A549 treated with Mapracorat at 1 μM for 4 hours (cell line): ENCODE results near the gene TOR4A. TPM values are rescaled to one million over a fixed set of nuclear protein-coding genes. Genes with fewer than 3 reads are reported as not detected.

Experiments used
- total RNA-seq: library from RNA; stranded (reverse); fragments of 200-300 nt; extraction: Qiagen RNA extraction; gene quantifications from 5 replicates; pipeline ENCODE4 v1.2.3, GENCODE V29; 2022

TOR4A gene
- total RNA-seq, result 17.1 to 29.0 TPM (median 26.7 TPM) in 5 replicates

DNA sequence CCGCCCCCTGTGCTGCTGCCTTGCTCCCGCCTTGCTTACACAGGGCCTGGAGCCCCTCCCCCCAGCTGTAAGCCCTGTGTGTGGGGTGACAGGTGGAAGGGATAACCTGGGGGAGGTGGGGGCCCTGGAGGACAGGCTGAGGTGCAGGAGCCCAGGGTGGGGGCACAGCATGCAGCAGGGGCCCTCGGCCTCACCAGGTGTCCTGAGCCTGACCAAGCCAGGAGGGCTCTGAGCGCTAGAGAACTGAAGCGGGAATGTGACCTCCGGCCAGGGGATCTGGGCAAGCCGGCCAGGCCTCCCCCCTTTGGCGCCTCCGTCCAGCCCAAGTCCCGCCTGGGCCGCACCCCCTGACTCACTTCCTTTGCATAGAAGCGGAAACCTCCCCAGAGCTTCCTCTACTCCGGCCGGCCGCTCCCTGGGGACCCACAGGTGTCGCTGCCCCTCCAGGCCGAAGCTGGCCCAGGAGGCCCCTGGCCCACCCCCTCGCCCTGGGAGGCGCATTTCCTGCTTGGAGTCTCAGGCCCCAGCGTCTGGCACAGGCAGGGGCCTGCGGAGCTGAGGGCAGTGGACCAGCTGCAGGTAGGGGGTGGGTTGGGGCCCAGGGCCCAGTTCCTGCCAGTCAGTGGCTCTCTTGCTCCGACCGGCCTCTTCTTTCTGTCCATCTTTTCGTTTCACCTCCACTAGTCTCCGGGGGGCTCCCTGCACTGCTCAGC, at the start of gene TOR4A:
Gene TOR4A (plus strand): TSS at position 398 of the 713 bp plus-strand sequence. CDS start 964 bp downstream, outside the sequence.

DNA sequence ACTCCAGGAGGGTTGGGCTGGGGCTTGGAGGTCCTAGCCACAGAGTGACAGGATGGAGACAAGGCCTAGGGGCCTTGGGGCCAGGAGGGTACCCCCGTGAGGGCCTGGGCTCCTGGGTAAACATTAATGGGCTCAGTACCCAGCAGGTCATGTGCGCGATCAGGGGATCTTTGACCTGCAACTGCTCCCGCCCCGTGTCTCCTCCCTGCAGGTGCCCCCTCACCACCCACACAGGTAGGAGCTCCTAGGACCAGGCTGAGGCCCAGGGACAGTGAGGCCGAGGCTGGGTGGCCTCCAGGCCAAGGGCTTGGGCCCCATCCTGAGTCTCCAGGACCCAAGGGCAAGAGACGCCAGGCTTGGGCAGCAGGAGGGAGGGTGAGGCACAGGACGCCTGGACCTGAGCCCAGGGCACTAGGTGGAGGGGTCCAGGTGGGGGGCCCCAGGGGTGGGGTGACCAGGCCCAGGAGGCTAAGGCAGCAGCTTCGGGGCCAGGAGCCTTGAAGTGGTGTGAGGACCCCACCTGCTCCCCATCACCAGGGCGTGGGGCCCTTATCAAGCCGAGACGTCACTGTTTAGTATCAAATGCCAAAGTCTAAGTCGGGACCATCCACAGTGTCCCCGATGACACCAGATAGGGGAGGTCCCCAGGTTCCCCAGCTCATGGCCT, 46.7 kb upstream of the TOR4A start, which contains the start of gene SLC34A3:
Gene SLC34A3 (plus strand): TSS at position 197 of the 667 bp plus-strand sequence. CDS start 802 bp downstream, outside the sequence.

DNA sequence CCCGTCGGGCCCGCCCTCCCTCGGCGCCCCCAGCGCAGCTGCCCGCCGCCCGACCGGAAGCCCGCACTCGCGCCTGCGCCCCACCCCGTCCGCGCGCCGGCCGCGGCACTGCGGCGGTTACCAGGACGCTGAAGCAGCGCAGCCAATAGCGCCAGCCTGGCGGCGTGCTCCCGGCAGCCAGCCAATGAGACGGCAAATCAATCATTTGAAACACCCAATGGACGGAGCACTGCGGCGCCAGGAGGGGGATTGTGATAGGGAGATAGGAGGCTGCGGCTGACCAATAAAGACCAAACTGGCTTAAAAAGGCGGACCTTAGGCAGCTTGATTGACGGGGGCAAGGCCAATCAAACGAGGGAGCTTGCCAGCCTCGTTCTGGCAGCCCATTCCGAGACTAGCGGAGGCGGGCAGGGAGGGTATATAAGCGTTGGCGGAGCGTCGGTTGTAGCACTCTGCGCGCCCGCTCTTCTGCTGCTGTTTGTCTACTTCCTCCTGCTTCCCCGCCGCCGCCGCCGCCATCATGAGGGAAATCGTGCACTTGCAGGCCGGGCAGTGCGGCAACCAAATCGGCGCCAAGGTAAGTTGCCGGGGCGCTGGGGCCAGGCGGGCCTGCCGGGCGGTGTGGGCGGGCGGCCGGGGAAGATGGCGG, 36.6 kb upstream of the TOR4A start, which contains the start of gene TUBB4B:
Gene TUBB4B (plus strand): TSS at position 447 of the 649 bp plus-strand sequence. CDS start 74 bp downstream, at position 521.

DNA sequence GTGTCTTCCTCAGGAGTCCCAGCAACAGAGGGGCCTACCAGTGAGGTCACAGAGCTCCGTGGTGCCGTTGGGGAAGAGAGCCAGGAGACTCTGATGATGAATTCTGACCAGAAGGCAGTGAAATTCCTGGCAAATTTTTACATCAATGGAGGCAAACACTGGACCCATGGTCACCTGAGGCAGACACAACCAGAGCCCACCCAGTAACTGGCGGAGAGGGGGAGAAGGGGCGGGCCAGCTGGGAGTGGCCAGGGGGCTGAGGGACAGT, 26.4 kb upstream of the TOR4A start, which contains the start of gene STPG3:
Gene STPG3 (plus strand): TSS at position 93 of the 268 bp plus-strand sequence. CDS start 1 bp downstream, at position 94.

DNA sequence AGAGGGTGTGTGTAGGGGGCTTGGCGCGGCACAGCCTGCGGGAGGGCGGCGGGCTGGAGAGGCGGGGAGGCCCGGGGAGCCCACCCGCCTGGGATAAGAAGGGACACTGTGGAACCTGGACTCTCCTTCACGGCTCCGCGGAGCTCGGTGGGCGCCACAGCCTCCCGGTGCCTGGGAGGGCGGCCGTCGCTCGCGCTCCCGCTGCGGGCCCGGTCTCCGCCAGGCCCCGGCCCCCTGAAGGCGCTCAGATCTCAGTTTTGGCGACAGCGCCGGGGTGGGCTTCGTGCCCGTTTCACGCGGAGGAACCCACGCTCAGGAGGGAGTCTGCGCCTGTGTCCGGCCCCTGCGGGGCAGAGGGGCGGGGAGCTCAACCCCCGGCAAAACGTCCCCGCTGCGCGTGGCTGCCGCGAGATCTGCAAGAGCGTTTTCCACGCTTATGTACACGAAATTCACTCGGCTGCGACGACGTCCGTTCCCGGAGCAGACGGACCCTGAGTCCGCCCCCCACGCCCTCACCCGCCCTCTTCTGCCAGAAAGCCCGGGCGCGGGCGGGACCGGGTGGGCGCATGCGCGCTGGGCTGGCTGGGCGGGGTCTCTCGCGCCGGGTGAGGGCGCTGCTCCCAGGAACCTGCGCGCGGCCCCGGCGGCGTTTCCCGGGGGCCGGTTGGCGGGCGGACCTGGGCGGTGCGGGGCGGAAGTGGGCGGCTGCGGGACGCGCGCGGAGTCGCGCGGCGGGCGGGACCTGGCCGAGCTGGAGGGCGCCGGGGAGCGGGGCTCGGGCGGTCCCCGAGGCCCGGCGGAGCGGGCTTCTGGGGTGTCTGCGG, 22.7 kb upstream of the TOR4A start, which contains the start of gene NELFB:
Gene NELFB (plus strand): TSS at position 704 of the 824 bp plus-strand sequence.

DNA sequence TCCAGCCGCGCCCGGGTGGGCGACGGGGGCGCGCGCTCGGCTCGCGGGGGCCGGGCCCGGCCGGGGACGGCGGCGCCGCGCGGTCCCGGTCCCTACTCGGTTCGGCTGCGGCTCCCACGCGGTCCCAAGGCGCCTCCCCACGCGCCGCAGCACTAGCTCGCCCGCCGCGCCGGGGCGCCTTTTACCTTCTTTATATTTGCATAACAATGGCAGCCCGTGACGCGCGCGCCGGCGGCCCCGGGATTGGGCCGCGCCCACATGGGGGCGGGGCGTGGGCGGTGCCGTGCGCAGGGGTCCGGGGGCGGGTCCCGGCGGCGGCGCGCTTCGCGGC, 24.6 kb downstream of the TOR4A start, which contains the start of gene NRARP:
Gene NRARP (minus strand): TSS at position 154 of the 331 bp plus-strand sequence. CDS start 343 bp downstream, outside the sequence.

Other genes with a start within 250 kb of the TOR4A start
- 19.0 to 29.4 TPM (median 26.7 TPM) in 5 replicates for gene ABCA2, start 249.5 kb upstream of the TOR4A start, total RNA-seq
- 0.05 to 0.07 TPM (median 0.06 TPM) in 4 of 5 replicates, not detected in the other for gene FUT7, start 245.6 kb upstream of the TOR4A start, total RNA-seq
- 40.8 to 96.8 TPM (median 80.5 TPM) in 5 replicates for gene NPDC1, start 231.5 kb upstream of the TOR4A start, total RNA-seq
- 2.2 to 2.9 TPM (median 2.4 TPM) in 5 replicates for gene ENTPD2, start 223.7 kb upstream of the TOR4A start, total RNA-seq
- gene SAPCD2, start 207.2 kb upstream of the TOR4A start, total RNA-seq, result 13.5 to 26.0 TPM (median 23.9 TPM) in 5 replicates
- 9.3 to 16.6 TPM (median 12.2 TPM) in 5 replicates for gene UAP1L1, start 200.2 kb upstream of the TOR4A start, total RNA-seq
- 40.2 to 53.2 TPM (median 51.7 TPM) in 5 replicates for gene MAN1B1, start 190.7 kb upstream of the TOR4A start, total RNA-seq
- 66.6 to 132 TPM (median 125 TPM) in 5 replicates for gene DPP7, start 163.0 kb upstream of the TOR4A start, total RNA-seq
- gene GRIN1, start 138.6 kb upstream of the TOR4A start, total RNA-seq, result 0.20 to 0.71 TPM (median 0.53 TPM) in 5 replicates
- gene LRRC26, start 107.7 kb upstream of the TOR4A start, total RNA-seq, result 0.59 to 2.0 TPM (median 1.8 TPM) in 5 replicates
- not detected in 5 replicates for gene TMEM210, start 105.7 kb upstream of the TOR4A start, total RNA-seq
- gene ANAPC2, start 89.2 kb upstream of the TOR4A start, total RNA-seq, result 23.4 to 36.8 TPM (median 34.5 TPM) in 5 replicates
- gene SSNA1, start 89.0 kb upstream of the TOR4A start, total RNA-seq, result 103 to 151 TPM (median 139 TPM) in 5 replicates
- 6.0 to 10.8 TPM (median 10.2 TPM) in 5 replicates for gene TPRN, start 77.0 kb upstream of the TOR4A start, total RNA-seq
- 33.8 to 47.5 TPM (median 45.4 TPM) in 5 replicates for gene TMEM203, start 72.1 kb upstream of the TOR4A start, total RNA-seq
- gene NDOR1, start 72.0 kb upstream of the TOR4A start, total RNA-seq, result 9.8 to 19.3 TPM (median 16.4 TPM) in 5 replicates
- gene RNF208, start 55.5 kb upstream of the TOR4A start, total RNA-seq, result 1.1 to 2.1 TPM (median 1.8 TPM) in 5 replicates
- gene CYSRT1, start 52.6 kb upstream of the TOR4A start, total RNA-seq, result 2.5 to 5.4 TPM (median 4.8 TPM) in 5 replicates
- 0.07 to 0.44 TPM (median 0.31 TPM) in 5 replicates for gene RNF224, start 50.2 kb upstream of the TOR4A start, total RNA-seq
- 0.08 to 0.28 TPM (median 0.09 TPM) in 3 of 5 replicates, not detected in the others for gene SLC34A3, start 46.8 kb upstream of the TOR4A start, total RNA-seq
- 637 to 832 TPM (median 729 TPM) in 5 replicates for gene TUBB4B, start 36.4 kb upstream of the TOR4A start, total RNA-seq
- not detected in 5 replicates for gene STPG3, start 26.4 kb upstream of the TOR4A start, total RNA-seq
- gene NELFB, start 22.4 kb upstream of the TOR4A start, total RNA-seq, result 43.1 to 58.5 TPM (median 55.8 TPM) in 5 replicates
- 2.4 to 5.6 TPM (median 4.3 TPM) in 5 replicates for gene NRARP, start 24.5 kb downstream of the TOR4A start, total RNA-seq
- 4.0 to 6.6 TPM (median 6.0 TPM) in 5 replicates for gene EXD3, start 145.4 kb downstream of the TOR4A start, total RNA-seq
- 0.77 to 2.0 TPM (median 1.7 TPM) in 5 replicates for gene NOXA1, start 145.7 kb downstream of the TOR4A start, total RNA-seq
- 0.10 to 0.30 TPM (median 0.27 TPM) in 5 replicates for gene ENTPD8, start 163.6 kb downstream of the TOR4A start, total RNA-seq
- 31.5 to 48.0 TPM (median 42.1 TPM) in 5 replicates for gene NSMF, start 181.6 kb downstream of the TOR4A start, total RNA-seq